ENCODE data around the gene STAMBPL1. TPM values are rescaled to one million over a fixed set of nuclear protein-coding genes. Genes with fewer than 3 reads are reported as not detected.
A peak's percentile ranks its signal among the peaks of the same experiment; 100 is the strongest.

STAMBPL1 gene
- total and polyA plus RNA-seq, 4 donors, result 1.7 to 24.5 (median 5.1) TPM

GRCh38 chr10:88883448-88883809 is 3.4 kb downstream of the STAMBPL1 start:
- no peaks in the 10 kb centered on the region for H3K27me3 ChIP-seq (ENCODE audit: control insufficient read depth in 3 of 3, insufficient read depth in 3 of 3, low read length in 2 of 3)
- 77 to 80% methylated on average over 2 of the region's 2 CpGs for WGBS, 2 donors
- no peak overlapping the region for H3K9ac ChIP-seq (ENCODE audit: insufficient read depth in 1 of 2, low read length in 2 of 2)
- TF ChIP-seq CTCF (IDR thresholded peaks at IDR 0.05; ENCODE audit: control extremely low read depth, extremely low read depth), result no peak
- H3K27ac ChIP-seq (ENCODE audit: low read depth in 1 of 2, low read length in 1 of 2), result no peak overlapping the region
- ATAC-seq (ENCODE audit: insufficient read depth, low FRiP score) (no peak), DNase-seq (peak in 2 of 3 donors; percentile 25 to 45)
- peaks cover 0 to 55% (median 3%) of the 10 kb centered on the region in 5 donors for H3K4me1 ChIP-seq (ENCODE audit: control insufficient read depth in 5 of 5, insufficient read depth in 5 of 5, low read length in 5 of 5)
- no peak overlapping the region for H3K4me3 ChIP-seq
- no peaks in the 10 kb centered on the region for H3K36me3 ChIP-seq (ENCODE audit: control insufficient read depth in 4 of 4, insufficient read depth in 4 of 4, low read length in 4 of 4)
- no peaks in the 10 kb centered on the region for H3K9me3 ChIP-seq (ENCODE audit: control insufficient read depth in 4 of 4, insufficient read depth in 3 of 4, low read length in 3 of 4)

- H3K27ac ChIP-seq (ENCODE audit: low read depth in 1 of 2, low read length in 1 of 2), result no peak overlapping the region
- DNase-seq (no peak), ATAC-seq (ENCODE audit: insufficient read depth, low FRiP score) (no peak)
- no peak overlapping the region for H3K4me3 ChIP-seq
- H3K9ac ChIP-seq (ENCODE audit: insufficient read depth in 1 of 2, low read length in 2 of 2), result no peak overlapping the region
- no peaks in the 10 kb centered on the region for H3K9me3 ChIP-seq (ENCODE audit: control insufficient read depth in 4 of 4, insufficient read depth in 3 of 4, low read length in 3 of 4)
- peaks cover 0 to 58% (median 3%) of the 10 kb centered on the region in 5 donors for H3K4me1 ChIP-seq (ENCODE audit: control insufficient read depth in 5 of 5, insufficient read depth in 5 of 5, low read length in 5 of 5)
- H3K36me3 ChIP-seq (ENCODE audit: control insufficient read depth in 4 of 4, insufficient read depth in 4 of 4, low read length in 4 of 4), result no peaks in the 10 kb centered on the region
- H3K27me3 ChIP-seq (ENCODE audit: control insufficient read depth in 3 of 3, insufficient read depth in 3 of 3, low read length in 2 of 3), result no peaks in the 10 kb centered on the region
- no peak for TF ChIP-seq CTCF (IDR thresholded peaks at IDR 0.05; ENCODE audit: control extremely low read depth, extremely low read depth)
These were observed 6.5 kb downstream of the STAMBPL1 start for GRCh38 chr10:88886557-88886956.

DNA sequence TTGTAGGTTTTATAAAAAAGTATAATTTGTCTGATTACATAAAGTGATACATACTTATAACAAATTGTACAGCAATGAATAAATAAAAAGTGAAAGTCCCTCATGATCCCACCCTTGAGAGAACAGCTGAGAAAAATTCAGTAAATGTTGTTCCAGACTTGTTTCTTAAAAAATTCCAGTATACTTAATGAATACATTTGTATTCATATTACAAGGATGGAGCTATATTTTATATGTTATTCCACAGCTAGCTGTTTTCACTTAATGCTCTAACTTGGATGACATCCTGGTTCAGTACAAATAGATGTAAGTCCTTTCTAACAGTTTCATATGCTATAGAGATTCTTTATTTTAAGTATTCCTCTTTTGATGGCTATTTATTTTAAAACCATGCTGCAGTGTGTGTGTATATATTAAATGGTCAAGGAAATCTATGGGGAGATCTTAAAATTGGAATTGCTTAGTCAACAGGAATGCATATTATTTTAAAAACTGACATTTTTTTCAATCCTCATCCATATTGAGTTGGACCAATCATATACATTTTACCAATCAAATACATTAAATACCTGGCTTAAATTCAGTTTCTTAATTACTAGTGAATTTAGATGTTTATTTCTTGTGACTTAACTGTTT is 8.9 kb downstream of the STAMBPL1 start:
- Histone ChIP-seq H3K9ac (ENCODE audit: insufficient read depth in 1 of 2, low read length in 2 of 2) (no peak overlapping the region), H3K27me3 (ENCODE audit: control insufficient read depth in 3 of 3, insufficient read depth in 3 of 3, low read length in 2 of 3) (no peaks in the 10 kb centered on the region), H3K4me3 (no peak overlapping the region), H3K9me3 (ENCODE audit: control insufficient read depth in 4 of 4, insufficient read depth in 3 of 4, low read length in 3 of 4) (no peaks in the 10 kb centered on the region), H3K27ac (ENCODE audit: low read depth in 1 of 2, low read length in 1 of 2) (no peak overlapping the region), H3K36me3 (ENCODE audit: control insufficient read depth in 4 of 4, insufficient read depth in 4 of 4, low read length in 4 of 4) (no peaks in the 10 kb centered on the region), H3K4me1 (ENCODE audit: control insufficient read depth in 5 of 5, insufficient read depth in 5 of 5, low read length in 5 of 5) (peaks cover 0 to 36% (median 3%) of the 10 kb centered on the region in 5 donors)
- no peak for TF ChIP-seq CTCF (IDR thresholded peaks at IDR 0.05; ENCODE audit: control extremely low read depth, extremely low read depth)
- peak in 2 of 3 donors; percentile 63 to 72 for DNase-seq
- ATAC-seq (ENCODE audit: insufficient read depth, low FRiP score), result no peak
